ENCODE data around the gene NKD1.

DNA sequence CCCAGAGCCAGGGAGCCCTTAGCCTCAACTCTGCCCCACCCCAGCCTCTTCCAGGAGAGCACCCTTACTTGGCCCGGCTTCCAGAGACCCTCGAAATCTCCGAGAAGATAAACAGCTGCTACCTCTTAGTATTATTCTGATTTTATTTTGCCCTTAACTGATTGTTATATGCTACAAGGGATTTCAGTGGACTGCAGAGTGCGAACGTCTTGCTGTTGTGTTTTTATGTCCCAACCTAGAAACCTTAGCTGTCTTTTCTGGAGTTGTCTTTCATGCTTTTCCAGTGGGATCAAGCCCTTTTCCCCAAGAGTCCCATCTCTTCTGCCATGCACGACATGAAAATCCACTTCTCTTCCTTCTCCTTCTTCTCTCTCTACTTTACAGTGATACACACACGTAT, 85.9 kb downstream of the NKD1 start:
- TF ChIP-seq, protein P1, sequence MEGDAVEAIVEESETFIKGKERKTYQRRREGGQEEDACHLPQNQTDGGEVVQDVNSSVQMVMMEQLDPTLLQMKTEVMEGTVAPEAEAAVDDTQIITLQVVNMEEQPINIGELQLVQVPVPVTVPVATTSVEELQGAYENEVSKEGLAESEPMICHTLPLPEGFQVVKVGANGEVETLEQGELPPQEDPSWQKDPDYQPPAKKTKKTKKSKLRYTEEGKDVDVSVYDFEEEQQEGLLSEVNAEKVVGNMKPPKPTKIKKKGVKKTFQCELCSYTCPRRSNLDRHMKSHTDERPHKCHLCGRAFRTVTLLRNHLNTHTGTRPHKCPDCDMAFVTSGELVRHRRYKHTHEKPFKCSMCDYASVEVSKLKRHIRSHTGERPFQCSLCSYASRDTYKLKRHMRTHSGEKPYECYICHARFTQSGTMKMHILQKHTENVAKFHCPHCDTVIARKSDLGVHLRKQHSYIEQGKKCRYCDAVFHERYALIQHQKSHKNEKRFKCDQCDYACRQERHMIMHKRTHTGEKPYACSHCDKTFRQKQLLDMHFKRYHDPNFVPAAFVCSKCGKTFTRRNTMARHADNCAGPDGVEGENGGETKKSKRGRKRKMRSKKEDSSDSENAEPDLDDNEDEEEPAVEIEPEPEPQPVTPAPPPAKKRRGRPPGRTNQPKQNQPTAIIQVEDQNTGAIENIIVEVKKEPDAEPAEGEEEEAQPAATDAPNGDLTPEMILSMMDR (IDR thresholded peaks at IDR 0.05), result no peak
- no peak for TF ChIP-seq POLR2AphosphoS5 (IDR thresholded peaks at IDR 0.05)

Measured in breast epithelium (tissue), 3 donors.